ENCODE results near the gene PAFAH1B1.
"Not testable (repeated sequence)": the region's sequence is repeated elsewhere in the genome, so short reads cannot be mapped to it uniquely, and the experiment has no call there.

PAFAH1B1 gene

GRCh38 chr17:2636169-2636930 is 42.9 kb downstream of the PAFAH1B1 start:
- no peak for DNase-seq

GRCh38 chr17:2637422-2637821 is 44.0 kb downstream of the PAFAH1B1 start:
- no peak for DNase-seq

- no peak for DNase-seq
These were observed 51.5 kb downstream of the PAFAH1B1 start for GRCh38 chr17:2644971-2645370.

GRCh38 chr17:2647957-2648356 is 54.5 kb downstream of the PAFAH1B1 start:
- DNase-seq = no peak

- DNase-seq = no peak
These were observed 55.7 kb downstream of the PAFAH1B1 start for GRCh38 chr17:2649191-2649590.

- DNase-seq = not testable (repeated sequence)
These were observed 59.5 kb downstream of the PAFAH1B1 start for GRCh38 chr17:2652911-2653310.

GRCh38 chr17:2655546-2655945 is 62.1 kb downstream of the PAFAH1B1 start:
- DNase-seq = no peak

- no peak for DNase-seq
These were observed 62.8 kb downstream of the PAFAH1B1 start for GRCh38 chr17:2656283-2656682.

GRCh38 chr17:2659337-2659736 is 65.9 kb downstream of the PAFAH1B1 start:
- not testable (repeated sequence) for DNase-seq

GRCh38 chr17:2660410-2660809 is 67.0 kb downstream of the PAFAH1B1 start:
- not testable (repeated sequence) for DNase-seq

- no peak for DNase-seq
These were observed 78.6 kb downstream of the PAFAH1B1 start for GRCh38 chr17:2672026-2672425.

- not testable (repeated sequence) for DNase-seq
These were observed 85.8 kb downstream of the PAFAH1B1 start for GRCh38 chr17:2679247-2679646.

- no peak for DNase-seq
These were observed 87.5 kb downstream of the PAFAH1B1 start for GRCh38 chr17:2680961-2681360.

- no peak for DNase-seq
These were observed 88.2 kb downstream of the PAFAH1B1 start for GRCh38 chr17:2681650-2682049.

- no peak for DNase-seq
These were observed 88.9 kb downstream of the PAFAH1B1 start for GRCh38 chr17:2682176-2682938.

GRCh38 chr17:2683912-2684311 is 90.5 kb downstream of the PAFAH1B1 start:
- DNase-seq = no peak

GRCh38 chr17:2684549-2684948 is 91.1 kb downstream of the PAFAH1B1 start:
- DNase-seq = no peak

- no peak for DNase-seq
These were observed 92.2 kb downstream of the PAFAH1B1 start for GRCh38 chr17:2685696-2686095.

- DNase-seq = no peak
These were observed 93.6 kb downstream of the PAFAH1B1 start for GRCh38 chr17:2687074-2687418.

GRCh38 chr17:2688351-2689342 is 95.2 kb downstream of the PAFAH1B1 start:
- peak; percentile 96 for DNase-seq

- DNase-seq = peak; percentile 49
These were observed 96.1 kb downstream of the PAFAH1B1 start for GRCh38 chr17:2689411-2690164.

Measured in NCI-H82 (cell line).